ENCODE results near the gene ATXN1.

Gene ATXN1

DNA sequence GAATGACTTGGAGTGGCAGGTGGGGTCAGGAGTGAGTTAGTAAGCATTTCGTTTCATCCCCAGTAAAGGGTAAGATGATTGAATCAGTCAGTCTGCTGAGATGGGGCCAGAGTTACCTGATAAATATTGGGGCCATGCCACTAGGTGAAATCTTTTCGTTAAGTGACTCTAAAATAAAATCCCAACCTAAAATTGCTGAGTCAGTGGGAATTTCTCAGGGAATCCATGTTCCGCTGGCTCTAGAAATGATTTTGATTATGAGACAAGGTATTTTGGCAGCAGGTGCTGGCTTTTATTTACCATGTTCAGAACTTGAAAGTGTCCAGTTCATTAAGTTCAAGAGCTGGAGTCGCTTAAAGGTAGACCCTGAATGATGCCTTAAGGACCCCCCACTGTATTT is 397.5 kb downstream of the ATXN1 start:
- no peaks in the 10 kb centered on the region for H3K4me1 ChIP-seq
- no peaks in the 10 kb centered on the region for H3K36me3 ChIP-seq (ENCODE audit: control insufficient read depth, insufficient read depth, low read length)
- no peak overlapping the region for H3K9ac ChIP-seq
- no peak overlapping the region for H3K4me2 ChIP-seq (ENCODE audit: low read length)
- TF ChIP-seq, protein P1, sequence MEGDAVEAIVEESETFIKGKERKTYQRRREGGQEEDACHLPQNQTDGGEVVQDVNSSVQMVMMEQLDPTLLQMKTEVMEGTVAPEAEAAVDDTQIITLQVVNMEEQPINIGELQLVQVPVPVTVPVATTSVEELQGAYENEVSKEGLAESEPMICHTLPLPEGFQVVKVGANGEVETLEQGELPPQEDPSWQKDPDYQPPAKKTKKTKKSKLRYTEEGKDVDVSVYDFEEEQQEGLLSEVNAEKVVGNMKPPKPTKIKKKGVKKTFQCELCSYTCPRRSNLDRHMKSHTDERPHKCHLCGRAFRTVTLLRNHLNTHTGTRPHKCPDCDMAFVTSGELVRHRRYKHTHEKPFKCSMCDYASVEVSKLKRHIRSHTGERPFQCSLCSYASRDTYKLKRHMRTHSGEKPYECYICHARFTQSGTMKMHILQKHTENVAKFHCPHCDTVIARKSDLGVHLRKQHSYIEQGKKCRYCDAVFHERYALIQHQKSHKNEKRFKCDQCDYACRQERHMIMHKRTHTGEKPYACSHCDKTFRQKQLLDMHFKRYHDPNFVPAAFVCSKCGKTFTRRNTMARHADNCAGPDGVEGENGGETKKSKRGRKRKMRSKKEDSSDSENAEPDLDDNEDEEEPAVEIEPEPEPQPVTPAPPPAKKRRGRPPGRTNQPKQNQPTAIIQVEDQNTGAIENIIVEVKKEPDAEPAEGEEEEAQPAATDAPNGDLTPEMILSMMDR (IDR thresholded peaks at IDR 0.05): no peak
- no peaks in the 10 kb centered on the region for H3K9me3 ChIP-seq (ENCODE audit: control insufficient read depth, low read length)
- no peaks in the 10 kb centered on the region for H3K79me2 ChIP-seq
- H3K4me3 ChIP-seq (ENCODE audit: low read depth, low read length): no peak overlapping the region
- H3K27ac ChIP-seq: no peak overlapping the region
- H2AFZ ChIP-seq: no peak overlapping the region
- H3K27me3 ChIP-seq (ENCODE audit: control insufficient read depth, insufficient read depth, low read length): no peaks in the 10 kb centered on the region

DNA sequence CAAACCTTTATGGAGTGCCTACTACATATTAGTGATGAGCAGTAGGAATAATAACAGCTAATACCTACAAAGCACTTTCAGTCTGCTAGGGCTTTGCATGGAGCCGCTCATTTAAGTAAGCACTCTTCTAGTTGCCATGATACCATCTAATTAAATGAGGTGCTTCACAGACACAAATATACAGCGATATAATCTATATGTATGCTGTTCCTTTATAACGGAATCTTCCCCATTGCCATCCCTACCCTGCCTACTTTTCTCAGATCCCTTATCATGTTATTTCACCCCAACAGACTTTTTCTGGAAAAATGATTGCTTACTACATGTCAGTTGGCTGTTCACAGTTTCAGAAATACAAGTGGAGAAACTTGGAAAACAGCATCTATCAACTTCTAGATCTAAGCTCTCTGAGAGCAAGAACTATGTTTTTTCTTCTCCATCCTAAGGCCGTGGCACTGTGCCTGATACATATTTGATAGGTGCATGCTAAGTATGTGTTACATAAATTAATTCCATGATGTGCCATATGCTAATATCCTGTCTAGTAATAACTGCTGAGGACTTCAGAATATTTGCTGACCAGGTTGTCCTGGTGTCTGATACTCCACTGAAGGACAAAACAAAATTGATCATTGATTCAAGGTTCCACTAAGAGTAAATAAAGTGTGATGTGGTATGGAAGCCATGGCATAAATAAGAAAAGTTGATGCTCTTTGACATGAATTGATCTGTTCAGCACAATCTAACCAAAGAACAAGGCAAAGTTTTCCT is 398.3 kb downstream of the ATXN1 start:
- H3K4me1 ChIP-seq: no peaks in the 10 kb centered on the region
- H3K4me2 ChIP-seq (ENCODE audit: low read length): no peak overlapping the region
- H3K4me3 ChIP-seq (ENCODE audit: low read depth, low read length): no peak overlapping the region
- TF ChIP-seq, protein P1 (IDR thresholded peaks at IDR 0.05): no peak
- H3K9ac ChIP-seq: no peak overlapping the region
- no peak overlapping the region for H3K27ac ChIP-seq
- H3K9me3 ChIP-seq (ENCODE audit: control insufficient read depth, low read length): no peaks in the 10 kb centered on the region
- no peak overlapping the region for H2AFZ ChIP-seq
- no peaks in the 10 kb centered on the region for H3K27me3 ChIP-seq (ENCODE audit: control insufficient read depth, insufficient read depth, low read length)
- H3K79me2 ChIP-seq: no peaks in the 10 kb centered on the region
- no peaks in the 10 kb centered on the region for H3K36me3 ChIP-seq (ENCODE audit: control insufficient read depth, insufficient read depth, low read length)

DNA sequence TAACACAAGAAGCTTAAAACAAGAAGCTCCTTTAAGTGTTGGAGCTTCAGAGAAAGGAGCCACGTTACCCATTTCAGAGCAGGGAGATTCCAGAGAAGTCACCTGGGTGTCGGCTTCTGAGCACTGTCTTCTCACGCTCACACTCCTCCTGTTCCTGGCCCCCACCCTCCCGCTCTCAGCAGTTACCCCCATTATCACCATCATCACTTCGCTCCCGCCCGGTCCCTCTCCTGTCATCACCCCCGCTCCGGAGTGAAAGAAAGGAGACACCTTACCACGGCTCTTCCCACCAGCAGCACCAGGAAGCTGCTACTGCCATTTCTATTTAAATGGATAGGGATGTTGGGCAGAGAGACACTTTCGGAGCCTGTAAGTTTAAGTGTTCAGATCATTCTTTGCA is 399.0 kb downstream of the ATXN1 start:
- Histone ChIP-seq H3K27me3 (ENCODE audit: control insufficient read depth, insufficient read depth, low read length) (no peaks in the 10 kb centered on the region), H3K36me3 (ENCODE audit: control insufficient read depth, insufficient read depth, low read length) (no peaks in the 10 kb centered on the region), H3K9me3 (ENCODE audit: control insufficient read depth, low read length) (no peaks in the 10 kb centered on the region), H3K4me1 (no peaks in the 10 kb centered on the region), H3K27ac (no peak overlapping the region), H3K4me2 (ENCODE audit: low read length) (no peak overlapping the region), H2AFZ (no peak overlapping the region), H3K4me3 (ENCODE audit: low read depth, low read length) (no peak overlapping the region), H3K9ac (no peak overlapping the region), H3K79me2 (no peaks in the 10 kb centered on the region)
- TF ChIP-seq, protein P1 (IDR thresholded peaks at IDR 0.05): no peak

DNA sequence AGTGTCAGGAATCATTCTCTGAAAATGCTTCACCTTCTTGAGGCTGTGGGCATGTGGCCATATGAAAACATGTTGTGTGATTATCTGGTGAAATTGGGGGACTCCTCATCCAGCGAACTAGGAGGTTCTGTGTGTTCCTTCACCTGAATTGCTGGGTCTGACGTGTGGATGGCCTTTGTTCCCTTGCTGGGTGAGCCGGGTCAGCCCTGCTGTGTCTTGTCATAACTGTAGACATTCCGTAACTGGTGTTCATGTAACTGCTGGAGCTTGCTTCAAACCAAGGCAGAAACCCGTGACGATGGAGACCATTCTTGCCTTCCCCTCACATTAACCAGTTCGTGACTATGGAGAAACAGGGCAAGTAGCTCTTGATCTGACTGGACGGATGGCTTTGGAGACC is 399.4 kb downstream of the ATXN1 start:
- H3K36me3 ChIP-seq (ENCODE audit: control insufficient read depth, insufficient read depth, low read length): no peaks in the 10 kb centered on the region
- no peak overlapping the region for H3K27ac ChIP-seq
- no peak overlapping the region for H3K9ac ChIP-seq
- H3K79me2 ChIP-seq: no peaks in the 10 kb centered on the region
- H3K4me3 ChIP-seq (ENCODE audit: low read depth, low read length): no peak overlapping the region
- TF ChIP-seq, protein P1 (IDR thresholded peaks at IDR 0.05): no peak
- no peaks in the 10 kb centered on the region for H3K4me1 ChIP-seq
- H2AFZ ChIP-seq: no peak overlapping the region
- H3K27me3 ChIP-seq (ENCODE audit: control insufficient read depth, insufficient read depth, low read length): no peaks in the 10 kb centered on the region
- no peak overlapping the region for H3K4me2 ChIP-seq (ENCODE audit: low read length)
- no peaks in the 10 kb centered on the region for H3K9me3 ChIP-seq (ENCODE audit: control insufficient read depth, low read length)

DNA sequence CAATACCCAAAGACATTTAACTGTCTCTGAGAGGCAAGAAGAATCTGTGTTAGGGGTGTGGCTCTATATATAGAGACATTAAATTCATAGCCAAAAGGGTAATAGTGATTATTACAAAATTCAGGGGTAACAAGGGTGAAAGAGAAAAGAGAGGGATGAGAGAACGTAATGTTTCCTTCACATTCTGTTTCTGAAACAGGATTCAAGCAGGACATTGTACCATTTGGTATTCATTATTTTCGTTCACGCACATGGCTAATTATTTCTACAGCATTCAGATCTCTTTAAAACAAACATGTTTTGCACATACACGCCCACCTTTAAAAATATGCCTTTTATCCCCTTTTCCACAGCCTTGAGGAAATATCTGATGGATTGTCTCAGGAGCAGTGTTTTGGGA is 400.1 kb downstream of the ATXN1 start:
- TF ChIP-seq, protein P1 (IDR thresholded peaks at IDR 0.05): no peak
- Histone ChIP-seq H3K4me2 (ENCODE audit: low read length) (no peak overlapping the region), H2AFZ (no peak overlapping the region), H3K27me3 (ENCODE audit: control insufficient read depth, insufficient read depth, low read length) (no peaks in the 10 kb centered on the region), H3K79me2 (no peaks in the 10 kb centered on the region), H3K36me3 (ENCODE audit: control insufficient read depth, insufficient read depth, low read length) (no peaks in the 10 kb centered on the region), H3K4me1 (no peaks in the 10 kb centered on the region), H3K9ac (no peak overlapping the region), H3K9me3 (ENCODE audit: control insufficient read depth, low read length) (no peaks in the 10 kb centered on the region), H3K4me3 (ENCODE audit: low read depth, low read length) (no peak overlapping the region), H3K27ac (no peak overlapping the region)
